Liver (tissue), 3 donors: ENCODE results near the gene TRAPPC10.

Source experiments
- CTCF ChIP-seq: fragments of 150-350 bp; IDR thresholded peaks from 2 replicates; pipeline ENCODE4 v1.5.1; 2017; ENCODE audit warnings: improper control_type of control experiment, low read depth, low read length; ENCODE audit not compliant: missing input control
- GABPA ChIP-seq, 2 donors: IDR thresholded peaks in 1 of 2; conservative IDR thresholded peaks in 1 of 2; 2 replicates each; pipeline ENCODE4 v1.6.1; 2016; ENCODE audit warnings: antibody characterized with exemption in 2 of 2, mild to moderate bottlenecking in 1 of 2, moderate library complexity in 1 of 2
- JUND ChIP-seq, 2 donors: IDR thresholded peaks; 2 replicates each; pipeline ENCODE4 v1.6.1; 2016; ENCODE audit warnings: antibody characterized with exemption in 2 of 2
- TAF1 ChIP-seq: conservative IDR thresholded peaks from 2 replicates; pipeline ENCODE4 v1.6.1; 2016; ENCODE audit warnings: antibody characterized with exemption, mild to moderate bottlenecking
- YY1 ChIP-seq: IDR thresholded peaks from 2 replicates; pipeline ENCODE4 v1.6.1; 2016; ENCODE audit warnings: antibody characterized with exemption, mild to moderate bottlenecking
- TF ChIP-seq, protein P1 (sequence below): IDR thresholded peaks from 2 replicates; pipeline ENCODE4 v1.6.1; 2016; ENCODE audit warnings: antibody characterized with exemption
- donor health status: healthy.
- donor health status: healthy.

DNA sequence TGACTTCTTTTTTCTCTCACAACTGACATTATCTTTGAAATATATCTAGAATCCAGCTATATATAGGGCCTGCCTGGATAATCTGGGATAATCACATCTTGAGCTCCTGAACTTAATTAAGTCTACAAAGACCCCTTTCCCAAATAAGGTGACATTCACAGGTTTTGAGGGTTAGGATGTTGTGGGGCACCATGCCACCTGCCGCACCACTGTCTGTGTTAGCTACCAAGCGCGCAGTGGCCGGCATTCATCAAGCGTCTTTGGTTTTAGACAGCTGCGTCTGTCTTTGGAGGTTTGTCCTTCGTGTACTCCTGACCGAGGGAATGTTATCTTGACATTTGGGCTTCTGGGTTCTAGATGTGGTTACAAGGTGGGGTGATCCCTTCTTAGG is 7.5 kb downstream of the TRAPPC10 start:
- TF ChIP-seq CTCF (no peak), TAF1 (no peak), JUND (IDR thresholded peaks at IDR 0.05) (no peak), GABPA (IDR thresholded peaks at IDR 0.05 in 1 of 2, conservative IDR thresholded peaks at IDR 0.05 in 1 of 2) (no peak), YY1 (no peak)
- TF ChIP-seq, protein P1, sequence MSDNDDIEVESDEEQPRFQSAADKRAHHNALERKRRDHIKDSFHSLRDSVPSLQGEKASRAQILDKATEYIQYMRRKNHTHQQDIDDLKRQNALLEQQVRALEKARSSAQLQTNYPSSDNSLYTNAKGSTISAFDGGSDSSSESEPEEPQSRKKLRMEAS, result no peak
